HG02973 (cell line): ENCODE data around the gene RPL27A.

Source experiments
- ATAC-seq: cut with Tn5 transposase; IDR thresholded peaks from one replicate; pipeline ENCODE4 v1.9.1; 2021; ENCODE audit warnings: moderate library complexity; ENCODE audit not compliant: unreplicated experiment

The RPL27A gene

DNA sequence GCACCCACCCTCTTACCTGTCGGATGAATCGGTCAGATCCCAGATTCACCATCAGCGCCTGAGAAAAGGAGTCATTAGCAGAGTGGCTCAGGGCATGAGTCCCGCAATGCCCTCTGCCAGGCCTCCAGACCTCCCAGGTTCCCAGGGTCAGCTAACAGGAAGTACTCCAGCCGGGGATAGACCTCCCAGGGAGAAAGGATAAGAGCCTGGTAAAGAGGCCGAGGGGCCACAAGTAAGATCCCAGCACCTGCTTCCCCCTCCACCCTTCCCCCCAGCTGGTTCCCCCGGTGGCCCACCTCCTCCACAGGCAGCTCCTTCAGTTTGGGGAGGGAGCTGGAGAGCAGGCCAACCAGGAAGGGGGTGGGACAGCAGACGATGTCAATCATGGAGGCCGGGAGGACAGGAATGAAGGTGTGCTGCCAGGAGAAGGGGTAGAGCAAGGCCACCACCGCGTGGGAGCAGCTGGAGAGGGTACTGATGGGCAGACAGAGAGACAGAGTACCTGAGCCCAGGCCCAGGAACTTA is 16.4 kb downstream of the RPL27A start:
- ATAC-seq, result no peak

DNA sequence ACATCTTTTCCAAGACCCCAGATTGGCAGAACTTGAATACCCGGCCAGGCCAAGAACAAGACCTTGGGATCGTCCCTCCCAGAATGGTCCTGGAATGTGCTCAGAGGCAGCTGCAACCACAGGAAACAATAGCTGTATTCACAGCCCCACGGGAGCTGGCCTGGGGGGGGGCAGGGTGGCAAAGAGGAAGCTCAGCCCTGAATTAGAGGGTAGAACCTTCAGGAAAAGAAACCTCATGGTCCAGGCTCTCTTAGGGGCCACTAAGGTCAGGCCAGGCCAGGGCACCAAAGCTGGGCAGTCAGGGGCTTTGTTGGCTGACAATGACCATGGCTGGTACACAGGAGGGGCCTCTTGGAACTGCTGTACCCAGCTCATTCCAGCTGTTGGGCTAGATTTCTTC is 17.3 kb downstream of the RPL27A start:
- no peak for ATAC-seq

DNA sequence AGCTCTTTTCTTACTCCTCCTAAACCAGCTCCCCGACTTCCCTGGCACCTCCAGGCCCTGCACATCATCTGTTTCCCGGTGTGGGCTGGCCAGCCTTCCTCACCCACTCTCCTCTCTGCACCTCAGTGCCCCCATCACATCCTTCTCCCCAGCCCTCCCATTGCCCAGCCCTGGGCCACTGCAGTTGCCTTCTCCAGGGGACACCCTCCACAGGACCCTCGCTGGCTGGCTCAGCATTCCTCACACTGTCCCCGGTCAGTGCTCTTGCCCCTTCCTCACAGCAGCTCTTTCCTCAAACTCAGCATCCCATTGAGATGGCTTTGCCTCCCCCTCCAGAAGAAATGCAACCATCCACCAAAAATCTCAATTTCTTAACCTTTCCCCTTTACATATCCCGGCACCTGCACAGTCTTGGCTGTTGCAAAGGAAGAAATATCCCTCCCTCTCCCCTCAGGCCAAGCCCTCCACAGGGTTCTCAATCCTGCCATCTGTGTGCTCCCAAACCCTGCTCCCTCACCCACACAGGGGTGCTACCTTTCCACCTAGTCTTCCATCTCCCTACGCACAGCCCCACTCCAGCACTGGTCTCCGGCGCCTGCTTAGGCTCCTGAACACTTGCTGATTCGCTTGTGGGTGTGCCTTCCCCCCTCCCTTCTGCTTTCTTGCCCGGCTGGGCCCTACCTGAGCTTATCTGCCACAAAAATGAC is 19.5 kb downstream of the RPL27A start:
- ATAC-seq, result no peak

DNA sequence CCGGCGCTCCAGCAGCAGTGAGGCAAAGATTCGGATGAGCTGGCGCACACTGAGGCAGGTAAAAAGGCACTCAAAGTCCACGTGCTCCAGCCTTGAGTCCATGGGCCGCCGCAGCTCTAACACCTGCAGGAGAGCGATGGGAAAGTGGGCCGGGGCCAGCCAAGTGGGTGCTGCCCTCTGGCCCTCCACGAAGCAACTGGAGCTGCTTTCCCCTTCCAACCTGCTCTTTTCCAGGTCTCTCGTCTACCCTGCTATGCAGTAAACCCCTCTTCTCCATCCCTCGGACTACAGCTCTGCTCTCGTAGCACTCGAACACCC is 20.0 kb downstream of the RPL27A start:
- ATAC-seq, result no peak

DNA sequence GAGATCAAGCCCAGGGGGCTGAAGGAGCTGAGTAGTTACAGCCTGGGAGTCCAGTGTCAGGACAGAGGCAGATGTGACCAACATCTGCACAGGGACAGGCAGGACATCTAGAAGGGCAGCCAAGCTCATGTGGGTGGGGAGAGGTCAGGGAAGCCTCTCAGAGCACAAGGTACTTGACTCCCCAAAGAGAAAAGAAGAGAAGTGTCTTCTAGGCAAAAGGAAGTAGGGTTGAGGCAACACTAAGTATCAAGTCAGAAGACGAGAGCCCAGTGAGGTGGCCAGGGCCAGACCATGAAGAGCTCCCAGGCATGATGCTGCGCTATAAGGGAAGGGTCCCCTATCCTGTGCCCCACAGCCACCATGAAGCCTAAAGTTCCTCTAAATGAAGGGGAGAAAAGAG is 21.5 kb downstream of the RPL27A start:
- ATAC-seq, result no peak

DNA sequence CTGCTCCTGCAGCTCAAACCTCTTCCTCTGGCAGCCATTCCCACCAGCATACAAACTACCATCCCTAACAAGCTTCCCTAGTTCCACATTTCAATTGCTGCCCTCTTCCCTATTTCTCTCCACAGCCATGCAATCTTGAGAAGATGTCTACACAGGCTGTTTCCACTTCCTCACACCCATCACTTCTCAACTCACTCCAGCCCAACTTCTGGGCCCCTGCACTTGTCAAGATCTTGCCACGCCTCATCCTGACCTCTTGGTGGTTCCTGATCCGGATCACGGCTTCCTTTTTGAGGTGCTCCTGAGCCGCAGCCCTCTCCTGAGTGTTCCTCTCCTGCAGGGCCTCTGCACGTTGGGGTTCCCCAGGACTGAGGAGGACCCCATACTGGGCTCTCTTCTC is 22.6 kb downstream of the RPL27A start:
- ATAC-seq, result no peak

DNA sequence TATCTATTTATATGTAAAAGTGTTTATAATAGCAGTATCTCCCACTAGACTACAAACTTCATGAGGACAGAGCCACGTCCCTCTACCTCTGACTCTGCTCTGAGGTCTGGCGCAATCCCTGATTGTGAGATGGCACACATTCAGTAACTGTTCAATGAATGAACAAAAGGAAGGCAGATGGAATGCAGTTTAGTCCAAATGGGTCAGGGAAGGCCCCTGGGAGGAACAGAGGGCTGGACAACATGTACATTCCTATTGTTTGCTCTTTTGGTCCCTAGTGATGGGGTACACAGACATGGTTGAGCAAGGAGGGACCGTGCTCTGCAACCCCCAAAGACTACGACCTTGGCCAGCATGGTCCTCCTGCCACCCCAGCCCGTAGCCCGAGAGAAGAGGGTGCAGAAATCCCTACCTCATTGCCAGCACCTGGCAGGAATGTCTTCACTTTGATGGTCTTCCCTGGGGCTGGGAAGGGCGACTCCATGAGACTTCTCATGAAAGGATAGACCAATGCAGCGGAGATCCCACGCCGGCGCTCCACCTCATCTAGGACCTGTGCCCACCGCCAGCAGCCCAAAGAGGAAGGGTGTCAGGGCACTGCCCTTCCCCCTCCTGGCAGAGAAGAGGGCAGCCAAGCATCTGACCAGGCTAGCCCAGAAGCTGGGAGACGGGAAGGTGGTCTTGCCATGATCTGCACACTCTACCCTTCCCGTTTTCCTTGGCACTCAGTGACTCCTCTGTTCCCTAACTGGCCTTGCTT is 24.3 kb downstream of the RPL27A start:
- no peak for ATAC-seq

DNA sequence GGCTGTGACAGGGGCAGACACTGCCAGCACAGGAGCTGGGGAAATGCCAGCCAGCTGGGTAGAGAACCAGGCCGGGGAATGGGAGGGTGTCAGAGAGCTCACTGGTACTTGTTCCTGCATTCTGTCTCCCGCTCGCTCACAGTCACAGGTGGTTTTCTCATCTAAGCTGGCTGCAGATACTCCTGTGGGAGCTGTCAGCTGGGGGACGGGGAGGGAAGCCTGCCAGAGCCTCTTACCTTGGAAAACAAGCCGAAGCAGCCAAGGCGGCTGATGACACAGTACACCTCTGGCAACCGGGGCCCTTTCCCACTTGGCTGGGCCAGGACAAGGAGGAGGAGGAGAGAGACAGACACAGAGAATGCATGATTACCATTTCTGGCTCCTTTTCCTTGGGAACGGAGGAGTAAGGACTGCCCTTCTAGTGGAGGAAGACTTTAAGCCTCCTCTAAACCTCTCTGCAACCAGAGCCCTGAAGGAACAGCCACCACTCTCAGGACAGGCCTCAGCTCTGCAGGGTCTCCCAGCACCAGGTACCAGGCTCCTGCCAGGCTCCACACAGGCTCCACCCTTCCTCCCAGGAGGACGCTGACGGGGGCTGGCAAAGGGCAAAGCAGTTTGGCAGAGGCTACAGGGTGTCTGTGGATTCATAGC is 25.1 kb downstream of the RPL27A start:
- ATAC-seq, result no peak

DNA sequence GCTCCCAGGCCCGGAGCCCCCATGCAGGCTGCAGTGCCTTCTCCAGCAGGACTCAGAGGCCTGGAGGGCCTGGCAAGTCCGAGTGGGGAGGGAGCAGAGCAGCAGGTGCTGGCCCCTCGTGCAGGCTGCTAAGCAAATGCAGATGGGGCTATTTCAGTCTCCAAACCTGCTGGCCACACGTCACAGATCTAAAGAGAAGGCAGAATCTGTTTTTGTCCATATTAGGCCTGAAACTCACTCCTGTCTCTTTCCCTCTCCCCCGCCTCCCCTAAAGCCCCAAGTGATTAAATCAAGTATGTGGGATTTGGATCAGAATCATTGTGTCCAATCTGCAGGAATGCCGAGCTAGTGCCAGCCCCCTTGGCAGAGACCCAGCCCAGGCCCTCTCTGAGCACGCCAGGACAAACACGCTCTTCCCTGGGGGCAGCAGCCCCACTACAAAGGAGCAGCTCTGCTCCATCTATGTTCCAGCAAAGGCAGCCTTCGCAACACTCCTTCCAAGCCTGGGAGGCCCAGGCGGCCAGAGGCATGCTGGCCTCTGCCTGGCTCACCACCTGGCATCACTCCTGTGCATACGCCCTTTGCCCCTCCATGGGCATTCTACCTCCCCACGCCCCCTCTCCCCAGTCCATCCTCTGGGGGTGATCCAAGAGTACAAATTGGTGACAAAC is 26.5 kb downstream of the RPL27A start:
- no peak for ATAC-seq

DNA sequence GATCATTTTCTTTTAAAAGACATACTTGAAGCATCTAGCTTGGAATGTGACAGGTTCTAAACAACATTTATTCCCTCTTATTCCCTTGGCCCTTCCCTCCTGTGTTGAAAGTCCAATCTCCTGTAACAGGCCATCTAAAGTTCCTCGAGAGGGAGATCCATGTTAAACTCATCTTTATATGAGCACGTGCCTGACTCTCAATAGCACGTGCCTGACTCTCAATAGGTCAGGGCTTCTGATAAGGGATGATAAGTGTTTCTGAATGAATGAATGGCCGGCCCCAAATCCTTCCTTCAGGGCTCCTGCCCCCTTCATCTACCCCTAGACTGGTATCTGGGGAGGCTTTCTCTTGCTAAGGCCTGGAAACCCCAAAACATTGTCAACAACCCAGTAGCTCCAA is 27.2 kb downstream of the RPL27A start:
- no peak for ATAC-seq

DNA sequence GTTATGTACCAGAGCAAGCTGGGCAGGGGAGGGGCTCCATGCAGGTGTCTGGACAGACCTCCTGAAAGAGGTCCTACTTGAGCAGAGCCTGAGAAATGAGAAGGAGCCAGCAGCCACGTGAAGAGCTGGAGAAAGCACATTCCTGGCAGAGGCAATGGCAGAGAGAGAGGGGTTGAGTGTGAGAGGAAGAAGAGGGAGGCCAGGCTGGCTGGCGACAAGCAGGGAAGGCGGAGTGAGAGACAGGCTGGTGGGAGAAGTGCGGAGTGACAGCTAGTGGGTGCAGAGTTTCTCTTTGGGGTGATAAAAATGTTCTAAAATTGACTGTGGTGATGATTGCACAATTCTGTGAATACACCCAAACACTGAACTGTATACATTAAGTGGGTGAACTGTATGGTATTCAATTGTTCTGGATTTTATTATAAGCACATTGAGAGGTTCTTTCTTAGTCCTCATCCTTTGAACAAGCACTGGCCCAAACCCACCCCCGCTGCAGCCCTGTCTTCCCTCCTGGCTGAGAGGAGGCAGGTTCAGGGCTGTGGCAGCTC is 29.4 kb downstream of the RPL27A start:
- ATAC-seq, result no peak

DNA sequence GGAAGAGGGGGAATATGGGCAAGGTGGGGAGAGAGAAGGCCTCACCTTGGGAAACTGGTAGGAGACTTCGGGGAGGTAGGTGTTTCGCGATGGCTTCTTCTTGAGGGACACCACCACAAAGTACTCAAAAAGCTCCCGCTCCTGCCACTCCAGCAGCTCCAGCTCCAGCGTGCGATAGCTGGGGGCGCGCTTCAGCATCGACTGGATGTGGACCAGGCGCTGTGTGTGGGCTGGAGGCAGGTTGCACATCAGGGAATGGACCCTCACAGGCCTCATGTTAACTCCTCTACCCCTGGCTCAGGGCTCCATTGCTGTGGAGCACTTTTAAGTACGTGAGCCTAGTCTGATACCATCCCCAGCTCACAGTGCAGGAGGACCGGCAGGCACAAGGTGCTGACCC is 29.9 kb downstream of the RPL27A start:
- no peak for ATAC-seq

DNA sequence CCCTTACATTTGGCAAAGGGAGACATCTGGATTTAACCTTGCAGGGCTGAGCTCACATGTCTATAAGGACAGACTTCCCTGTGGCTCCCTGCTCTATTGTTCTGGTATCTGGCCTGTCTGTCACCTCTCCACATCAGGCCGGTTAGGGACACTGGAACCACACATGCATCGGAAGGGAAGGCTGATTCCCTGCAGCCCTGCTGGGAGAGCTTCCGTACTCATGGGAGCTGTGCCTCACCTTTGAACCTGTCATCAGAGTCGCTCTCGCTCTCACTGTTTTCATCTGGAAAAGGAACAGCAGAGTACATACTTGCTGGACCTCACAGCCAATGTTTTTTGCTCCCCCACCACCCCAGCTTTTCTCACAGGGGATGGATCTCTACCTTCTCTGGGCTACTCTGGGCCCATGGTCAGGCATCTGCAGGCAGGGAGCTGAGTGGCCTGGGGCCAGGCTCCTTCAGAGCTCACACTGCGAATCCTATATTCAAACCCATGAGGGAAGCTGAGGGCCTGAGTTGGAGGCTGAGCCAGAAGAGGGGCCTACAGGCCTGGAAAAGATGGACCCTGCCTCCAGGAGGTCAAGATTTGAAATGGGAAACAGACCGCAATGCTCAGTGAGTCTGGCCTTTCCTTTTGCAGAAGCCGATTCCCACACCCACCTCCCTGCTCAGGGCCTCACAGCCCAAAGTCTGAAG is 31.3 kb downstream of the RPL27A start:
- ATAC-seq, result no peak

DNA sequence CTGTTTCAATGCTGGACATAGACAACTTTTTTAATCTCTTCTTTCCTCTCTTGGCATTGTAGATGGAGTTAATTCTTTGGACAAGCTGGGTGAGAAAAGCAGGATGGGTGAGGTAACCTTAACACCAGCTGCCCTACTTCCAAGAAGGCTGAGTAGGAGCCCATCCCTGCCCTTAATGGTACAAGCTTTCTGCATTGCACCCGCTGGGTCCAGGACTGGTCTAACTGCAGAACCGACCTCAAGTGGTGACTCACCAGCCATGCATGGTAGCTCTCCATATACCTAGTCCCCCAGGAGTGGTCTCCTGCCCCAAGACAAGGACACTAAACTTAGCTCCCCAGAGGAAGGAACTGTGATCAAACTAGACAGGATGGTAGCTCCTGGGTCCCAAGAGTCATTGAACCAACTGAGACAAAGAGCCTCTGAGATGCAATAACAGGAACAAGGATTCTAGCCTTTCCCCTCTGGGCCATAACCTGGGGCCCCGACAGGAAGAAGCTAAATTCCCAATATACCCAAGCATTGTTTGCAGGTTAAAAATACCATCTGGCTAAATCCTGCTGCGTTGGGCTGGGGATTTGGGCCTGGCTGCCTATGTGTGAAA is 32.1 kb downstream of the RPL27A start:
- no peak for ATAC-seq

DNA sequence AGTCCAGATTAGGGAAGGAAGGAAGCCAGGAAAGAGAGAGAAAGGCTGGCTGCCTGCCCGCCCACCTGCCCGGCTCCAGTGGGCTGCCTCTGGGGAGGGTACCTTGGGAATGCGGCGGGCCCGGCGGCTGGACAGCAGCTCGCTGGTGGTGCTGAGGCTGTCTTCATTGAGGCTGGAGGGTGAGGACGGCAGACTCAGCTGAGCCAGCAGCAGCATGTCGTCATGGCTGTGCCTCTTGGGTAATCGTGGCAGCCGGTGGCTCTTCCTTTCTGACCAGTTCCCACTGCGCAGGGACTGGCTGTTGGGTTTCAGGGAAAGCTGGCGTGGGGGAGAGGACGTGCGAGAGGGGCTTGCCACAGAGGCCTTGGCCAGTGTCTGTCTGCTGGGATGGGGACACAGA is 32.9 kb downstream of the RPL27A start:
- ATAC-seq, result no peak

DNA sequence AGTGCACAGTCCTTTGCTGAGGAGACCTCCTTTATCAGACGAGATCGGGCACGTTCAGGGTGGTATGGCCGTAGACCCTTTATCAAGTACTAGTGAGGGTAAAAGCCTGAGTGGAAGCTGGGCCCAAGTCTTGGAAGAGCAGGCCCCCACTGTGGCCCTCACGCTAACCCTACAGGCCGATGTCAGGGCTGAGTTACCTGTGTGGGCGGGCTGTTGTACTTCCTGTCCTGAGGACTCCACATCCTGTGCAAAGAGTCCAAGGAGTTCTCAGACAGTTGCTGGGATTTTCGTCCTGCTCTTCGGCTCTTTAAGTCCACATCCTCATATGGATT is 34.9 kb downstream of the RPL27A start:
- ATAC-seq, result no peak

DNA sequence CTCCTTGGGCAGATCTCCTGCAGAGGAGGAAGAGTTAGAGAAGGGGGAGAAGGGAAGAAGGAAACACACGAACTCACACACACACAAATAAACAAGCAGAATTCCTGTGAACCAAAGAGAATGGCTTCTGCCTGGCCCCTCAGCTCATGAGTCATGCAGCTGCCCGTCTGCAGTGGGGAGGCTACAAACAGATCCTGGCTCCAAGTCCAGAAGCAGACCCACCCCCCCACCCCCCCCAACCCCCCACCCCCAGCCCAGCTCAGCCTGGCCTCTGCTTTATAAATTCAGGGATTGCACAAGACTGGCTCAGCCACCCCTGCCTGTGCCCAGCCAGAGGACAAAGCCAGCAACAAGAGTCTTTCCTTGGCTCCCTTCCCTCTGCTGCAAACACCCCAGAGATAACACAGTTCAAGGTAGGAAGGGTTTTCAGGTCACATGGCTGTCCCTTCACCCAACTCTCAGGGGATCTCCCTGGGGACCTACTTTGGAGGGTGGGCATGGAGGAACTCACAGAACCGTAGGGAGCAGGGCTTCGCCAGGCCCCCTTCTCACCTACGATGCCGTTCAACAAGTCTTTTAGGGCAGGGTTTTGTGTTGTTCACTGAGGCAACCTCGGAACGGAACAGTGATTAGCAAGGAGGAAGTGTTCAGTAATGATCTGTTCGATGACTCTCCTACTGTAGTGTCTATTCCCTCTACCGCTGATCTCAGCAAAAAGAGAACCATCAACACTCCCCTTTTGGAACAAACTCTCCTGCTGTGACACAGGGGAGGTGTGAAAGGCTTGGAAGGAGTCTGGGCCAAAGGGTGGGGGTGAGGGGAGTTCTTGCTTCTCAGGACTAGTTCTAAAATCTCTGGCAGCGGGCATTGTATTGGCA is 35.5 kb downstream of the RPL27A start:
- ATAC-seq, result no peak

DNA sequence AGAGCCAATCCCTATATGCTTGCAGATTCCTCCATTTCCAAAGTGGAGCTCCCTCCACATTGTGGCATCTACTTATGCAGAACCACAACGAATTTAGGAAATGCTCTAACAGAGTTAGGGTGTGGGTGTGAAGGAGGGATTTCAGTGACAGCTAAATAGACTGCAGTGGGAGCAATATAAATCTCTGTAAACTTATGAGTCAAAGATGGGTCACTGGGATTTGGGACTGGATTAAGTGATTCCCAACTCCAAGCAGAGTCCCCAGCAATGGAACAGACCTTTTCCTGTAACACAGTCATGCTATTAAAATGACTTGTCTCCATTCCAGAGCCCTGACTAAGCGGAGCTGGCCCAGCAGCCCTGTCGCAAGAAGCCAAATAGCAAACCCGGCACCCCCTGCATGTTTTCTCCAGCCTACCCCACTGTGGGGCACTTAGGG is 36.6 kb downstream of the RPL27A start:
- no peak for ATAC-seq

DNA sequence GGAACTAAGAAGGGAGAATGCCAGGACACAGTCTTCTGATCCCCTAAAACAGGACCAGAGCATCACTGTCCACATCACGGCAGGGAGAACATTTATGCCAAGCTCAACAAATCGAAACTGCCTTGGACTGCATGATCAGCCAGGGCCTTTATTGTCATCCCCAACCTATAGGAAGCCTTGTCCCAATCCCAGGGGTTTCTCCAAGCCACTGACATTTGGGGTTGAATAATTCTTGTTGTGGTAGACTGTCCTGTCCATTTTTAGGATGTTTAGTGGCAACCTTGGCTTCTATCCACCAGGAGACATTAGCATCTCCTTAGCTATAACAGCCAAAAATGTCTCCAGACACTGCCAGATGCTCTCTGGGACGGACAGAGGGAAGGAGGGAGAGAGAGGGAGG is 37.1 kb downstream of the RPL27A start:
- no peak for ATAC-seq
